GM18526 (cell line): ENCODE results near the gene STUB1.

Experiments
- POLR2A ChIP-seq: IDR thresholded peaks from 3 replicates; pipeline ENCODE4 v1.6.1; 2011; ENCODE audit not compliant: insufficient read length; ENCODE audit errors: extremely low read depth

Gene STUB1

DNA sequence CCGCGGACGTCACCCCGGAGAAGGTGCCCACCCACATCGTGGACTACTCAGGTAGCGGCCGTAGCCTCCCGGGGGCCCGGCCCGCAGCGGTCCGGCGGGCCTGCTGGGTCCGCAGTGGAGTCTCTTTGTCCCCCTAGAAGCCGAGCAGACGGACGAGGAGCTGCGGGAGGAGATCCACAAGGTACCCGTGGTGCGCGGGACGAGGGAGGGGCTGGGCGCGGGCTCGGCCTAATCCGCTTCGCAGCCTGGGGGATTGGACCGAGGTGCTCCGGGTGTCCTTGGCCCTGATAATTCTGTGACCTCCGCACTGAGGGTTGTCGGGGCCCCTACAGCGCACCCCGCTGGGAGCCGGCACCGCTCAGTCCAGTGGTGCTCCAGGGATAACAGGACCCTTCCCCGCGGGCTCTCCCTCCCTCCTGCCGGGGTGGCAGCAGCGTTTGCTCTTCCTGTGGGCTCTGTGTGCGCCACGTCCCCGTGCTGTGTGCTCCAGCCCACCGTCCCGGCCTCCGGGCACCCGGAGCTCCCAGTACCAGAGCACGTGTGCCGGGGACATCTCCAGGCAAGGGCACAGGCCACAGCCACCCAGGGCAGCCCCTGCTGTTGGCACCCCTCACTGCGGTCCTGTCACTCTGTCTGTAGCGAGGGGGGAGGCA is 11.6 kb upstream of the STUB1 start:
- TF ChIP-seq POLR2A = no peak

DNA sequence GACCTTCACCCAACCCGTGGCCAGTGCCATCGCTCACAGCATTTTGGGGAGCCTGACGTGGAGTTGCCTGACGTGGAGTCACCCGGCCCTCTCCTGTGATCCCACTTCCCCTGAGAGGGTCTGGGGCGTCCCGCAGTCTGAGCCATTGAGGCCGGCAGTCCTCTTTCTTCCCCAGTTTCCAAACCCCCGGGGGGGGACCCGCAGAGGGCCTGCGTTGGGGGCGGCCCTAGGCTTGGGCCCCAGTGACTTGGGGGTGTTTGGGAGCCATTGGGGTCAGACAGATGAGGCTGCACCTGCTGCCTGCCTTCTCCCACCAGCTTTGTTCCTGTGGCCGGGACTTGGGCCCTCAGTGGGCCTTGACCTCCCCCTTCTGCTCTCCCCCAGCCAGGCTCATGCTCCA is 10.5 kb upstream of the STUB1 start:
- no peak for TF ChIP-seq POLR2A

DNA sequence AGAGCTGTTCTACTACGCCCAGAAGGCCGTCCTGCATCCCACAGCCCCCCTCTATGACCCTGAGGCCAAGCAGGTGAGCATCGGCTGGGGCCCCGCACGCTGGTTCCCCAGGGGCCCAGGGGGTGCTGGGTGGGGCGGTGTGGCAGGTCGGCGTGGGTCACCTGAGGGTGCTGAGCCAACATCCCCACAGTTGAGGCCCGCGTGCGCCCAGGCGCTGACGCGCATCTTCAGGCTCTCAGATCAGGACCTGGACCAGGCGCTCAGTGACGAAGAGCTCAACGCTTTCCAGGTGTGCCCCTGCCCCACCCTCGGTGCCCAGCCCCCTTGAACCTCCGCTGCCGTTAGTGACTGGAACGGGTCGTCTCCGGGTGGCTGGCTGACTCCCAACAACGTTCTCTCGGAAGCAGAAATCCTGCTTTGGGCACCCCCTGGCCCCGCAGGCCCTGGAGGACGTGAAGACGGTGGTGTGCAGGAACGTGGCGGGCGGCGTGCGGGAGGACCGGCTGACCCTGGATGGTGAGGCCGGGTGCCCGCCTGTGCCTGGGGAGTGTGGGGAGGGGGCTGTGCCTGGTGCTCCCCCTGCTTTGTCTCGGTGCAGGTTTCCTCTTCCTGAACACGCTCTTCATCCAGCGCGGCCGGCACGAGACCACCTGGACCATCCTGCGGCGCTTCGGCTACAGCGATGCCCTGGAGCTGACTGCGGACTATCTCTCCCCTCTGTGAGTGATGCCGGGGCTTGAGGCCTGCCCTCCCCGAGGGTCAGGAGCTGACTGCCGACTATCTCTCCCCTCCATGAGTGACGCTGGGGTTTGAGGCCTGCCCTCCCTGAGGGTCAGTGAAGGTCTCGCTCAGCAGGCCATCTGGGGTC is 9.5 kb upstream of the STUB1 start:
- no peak for TF ChIP-seq POLR2A

DNA sequence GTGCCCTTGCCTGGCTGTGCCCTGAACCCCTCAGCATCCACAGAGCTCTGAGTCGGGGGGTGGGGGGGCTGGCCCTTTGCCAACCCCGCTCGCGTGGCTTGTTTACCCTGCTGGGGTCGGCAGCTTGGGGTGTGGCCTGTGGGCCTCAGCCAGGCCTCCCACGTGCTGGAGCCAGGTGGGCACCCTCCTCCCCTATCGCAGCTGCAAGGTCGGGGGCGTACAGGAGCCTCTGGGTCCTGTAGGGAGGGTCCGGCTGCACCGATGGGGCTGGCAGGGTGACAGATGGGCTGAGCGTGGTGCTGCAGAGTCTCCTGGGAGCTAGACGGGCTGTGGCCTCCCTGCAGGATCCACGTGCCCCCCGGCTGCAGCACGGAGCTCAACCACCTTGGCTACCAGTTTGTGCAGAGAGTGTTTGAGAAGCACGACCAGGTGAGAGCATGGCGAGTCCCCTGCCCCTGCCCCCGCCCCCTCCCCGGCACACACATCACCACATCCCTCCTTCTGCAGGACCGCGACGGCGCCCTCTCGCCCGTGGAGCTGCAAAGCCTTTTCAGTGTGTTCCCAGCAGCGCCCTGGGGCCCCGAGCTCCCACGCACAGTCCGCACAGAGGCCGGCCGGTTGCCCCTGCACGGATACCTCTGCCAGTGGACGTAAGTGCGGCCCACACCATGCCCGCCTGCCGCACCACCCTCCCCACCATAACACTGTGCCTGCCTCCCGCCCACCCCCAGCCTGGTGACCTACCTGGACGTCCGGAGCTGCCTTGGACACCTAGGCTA is 8.7 kb upstream of the STUB1 start:
- TF ChIP-seq POLR2A = no peak

DNA sequence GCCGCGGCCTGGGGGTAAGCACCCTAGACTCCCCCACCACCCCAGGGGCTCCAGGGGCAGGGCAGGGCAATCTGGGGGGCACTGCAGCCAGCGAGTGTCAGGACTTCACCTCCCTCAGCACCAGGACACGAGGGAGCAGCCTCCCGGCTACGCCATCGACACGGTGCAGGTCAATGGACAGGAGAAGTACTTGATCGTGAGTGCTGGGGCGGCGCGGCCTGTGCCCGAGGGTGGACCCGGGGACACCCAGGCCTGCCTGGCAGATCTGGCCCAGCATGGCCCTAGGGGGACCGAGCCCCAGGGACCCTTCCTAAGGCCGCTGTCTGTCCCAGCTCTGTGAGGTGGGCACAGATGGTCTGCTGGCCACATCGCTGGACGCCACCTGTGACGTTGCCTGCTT is 7.8 kb upstream of the STUB1 start:
- TF ChIP-seq POLR2A = no peak

DNA sequence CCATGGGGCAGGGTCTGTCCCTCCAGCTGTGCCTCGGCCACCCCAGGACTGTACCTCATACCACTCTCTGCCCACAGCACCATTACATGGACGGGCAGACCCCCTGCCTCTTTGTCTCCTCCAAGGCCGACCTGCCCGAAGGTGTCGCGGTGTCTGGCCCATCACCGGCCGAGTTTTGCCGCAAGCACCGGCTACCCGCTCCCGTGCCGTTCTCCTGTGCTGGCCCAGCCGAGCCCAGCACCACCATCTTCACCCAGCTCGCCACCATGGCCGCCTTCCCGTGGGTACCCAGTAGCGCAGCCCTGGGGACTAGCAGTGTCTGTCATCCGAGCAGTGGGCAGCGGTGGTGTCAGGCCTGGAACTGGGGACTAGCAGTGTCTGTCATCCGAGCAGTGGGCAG is 7.4 kb upstream of the STUB1 start:
- TF ChIP-seq POLR2A = no peak

DNA sequence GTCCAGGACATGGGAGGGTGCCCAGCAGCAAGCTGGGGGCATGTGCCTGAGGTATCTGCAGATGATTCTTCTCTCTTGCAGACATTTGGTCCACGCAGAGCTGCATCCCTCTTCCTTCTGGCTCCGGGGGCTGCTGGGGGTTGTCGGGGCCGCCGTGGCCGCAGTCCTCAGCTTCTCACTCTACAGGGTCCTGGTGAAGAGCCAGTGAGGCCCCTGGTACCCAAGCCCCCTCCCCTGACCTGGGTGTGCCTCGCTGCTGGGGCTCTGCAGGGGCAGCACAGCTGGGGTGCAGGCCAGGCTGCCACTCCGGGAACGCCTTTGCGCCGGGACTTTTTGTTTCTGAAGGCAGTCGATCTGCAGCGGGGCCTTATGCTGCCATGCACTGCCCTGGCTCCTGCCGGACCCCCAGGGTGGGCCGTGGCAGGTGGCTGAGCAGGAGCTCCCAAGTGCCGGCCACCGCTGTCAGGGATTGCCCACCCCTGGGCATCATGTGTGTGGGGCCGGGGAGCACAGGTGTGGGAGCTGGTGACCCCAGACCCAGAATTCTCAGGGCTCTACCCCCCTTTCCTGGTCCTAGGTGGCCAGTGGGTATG is 6.7 kb upstream of the STUB1 start:
- TF ChIP-seq POLR2A = no peak

DNA sequence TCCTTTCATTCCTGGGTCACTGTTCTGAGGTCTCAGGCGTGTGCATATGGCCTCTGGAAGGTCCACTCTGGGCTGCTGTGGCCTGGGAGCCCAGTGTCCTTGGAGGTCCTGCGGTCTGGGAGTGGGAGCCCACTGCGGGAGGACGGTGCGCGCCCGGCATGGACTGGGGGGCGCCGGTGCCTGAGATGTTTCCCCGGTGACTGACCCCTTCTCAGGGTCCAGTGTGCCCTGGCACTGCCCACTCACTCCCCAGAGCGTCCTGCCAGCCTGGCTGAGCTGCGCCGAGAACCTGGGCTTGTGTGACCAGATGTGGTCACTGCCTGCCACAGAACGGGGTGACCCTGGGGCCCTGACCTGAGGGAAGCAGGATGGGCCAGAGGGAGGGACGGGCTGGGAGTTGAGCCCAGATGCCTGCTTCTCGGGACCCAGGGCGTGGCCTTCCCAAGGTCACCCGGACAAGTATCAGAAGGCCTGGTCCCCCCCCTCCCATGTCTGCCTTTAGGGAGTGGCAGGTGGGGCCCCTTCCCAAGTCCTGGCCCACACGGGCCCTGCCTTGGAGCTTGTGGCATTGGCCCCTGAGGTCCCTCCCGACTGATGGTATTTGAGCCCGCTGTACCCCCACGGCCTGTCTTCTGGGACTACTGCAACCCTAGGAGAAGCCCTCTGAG is 5.9 kb upstream of the STUB1 start:
- TF ChIP-seq POLR2A = no peak

DNA sequence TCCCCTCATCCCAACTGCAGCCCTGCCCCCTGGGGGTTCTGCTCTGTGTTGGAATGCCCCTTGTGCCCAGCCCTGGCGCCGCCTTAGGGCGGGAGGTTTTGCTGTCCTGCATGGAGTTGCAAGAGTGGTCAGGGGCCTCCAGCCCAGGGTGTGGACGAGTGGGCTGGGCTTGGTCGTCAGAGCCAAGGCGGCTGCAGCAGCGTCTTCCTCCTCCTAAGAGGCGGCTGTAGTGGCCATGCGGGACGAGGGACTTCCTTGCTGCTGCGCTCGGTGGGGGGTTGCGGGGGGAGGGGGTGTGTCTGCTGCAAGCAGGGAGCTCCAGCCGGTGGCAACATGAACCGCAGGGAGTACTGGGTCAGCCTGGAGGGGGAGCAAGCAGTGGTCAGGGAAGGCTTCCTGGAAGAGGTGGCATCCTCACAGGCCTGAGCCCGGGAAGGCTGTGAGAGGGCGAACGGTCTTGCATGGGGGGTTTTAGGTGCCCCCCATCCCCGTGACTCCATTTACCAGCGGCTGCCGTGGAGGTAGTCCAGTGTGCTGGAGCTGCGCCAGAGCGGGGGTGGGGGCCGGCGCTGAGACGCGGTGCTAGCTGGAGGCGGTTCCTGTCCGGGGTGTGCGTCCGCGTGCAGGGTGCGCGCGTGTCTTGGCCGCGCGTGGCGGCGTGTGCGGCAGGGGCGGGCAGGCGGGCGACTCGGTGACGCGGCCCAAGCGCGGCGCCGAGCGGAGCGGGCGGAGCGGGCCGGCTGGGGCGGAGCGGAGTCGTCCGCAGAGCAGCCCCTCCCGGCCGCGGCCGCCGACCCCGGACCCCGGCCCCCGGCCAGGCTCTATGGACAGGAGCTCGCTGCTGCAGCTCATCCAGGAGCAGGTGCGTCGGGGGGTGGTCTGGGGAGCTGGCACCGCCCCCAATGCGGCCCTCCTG is 5.0 kb upstream of the STUB1 start, which contains the start of gene RHBDL1:
RHBDL1 (plus strand) TSS at position 704 of the 916 bp plus-strand sequence; CDS start at position 824, 120 bp downstream.
- TF ChIP-seq POLR2A = no peak

DNA sequence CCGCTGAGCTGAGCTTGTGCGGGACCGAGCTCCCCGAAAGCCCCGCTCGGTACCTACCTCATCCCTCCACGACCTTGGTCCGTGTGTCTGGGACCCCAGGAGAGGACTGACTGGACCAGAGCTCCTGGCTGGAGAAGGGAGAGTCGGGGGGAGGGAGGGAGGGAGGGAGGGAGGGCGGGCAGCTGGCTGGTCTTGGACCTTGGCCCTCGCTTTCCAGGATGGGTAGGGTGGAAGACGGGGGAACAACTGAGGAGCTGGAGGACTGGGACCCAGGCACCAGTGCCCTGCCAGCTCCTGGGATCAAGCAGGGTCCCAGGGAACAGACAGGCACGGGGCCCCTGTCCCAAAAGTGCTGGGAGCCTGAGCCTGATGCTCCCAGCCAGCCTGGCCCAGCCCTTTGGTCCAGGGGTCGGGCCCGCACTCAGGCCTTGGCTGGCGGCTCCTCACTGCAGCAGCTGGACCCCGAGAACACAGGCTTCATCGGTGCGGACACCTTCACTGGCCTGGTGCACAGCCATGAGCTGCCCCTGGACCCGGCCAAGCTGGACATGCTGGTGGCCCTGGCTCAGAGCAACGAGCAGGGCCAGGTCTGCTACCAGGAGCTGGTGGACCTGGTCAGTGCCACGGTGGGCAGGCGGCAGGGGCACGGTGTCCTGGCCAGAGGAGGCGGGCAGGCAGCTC is 4.2 kb upstream of the STUB1 start:
- no peak for TF ChIP-seq POLR2A

DNA sequence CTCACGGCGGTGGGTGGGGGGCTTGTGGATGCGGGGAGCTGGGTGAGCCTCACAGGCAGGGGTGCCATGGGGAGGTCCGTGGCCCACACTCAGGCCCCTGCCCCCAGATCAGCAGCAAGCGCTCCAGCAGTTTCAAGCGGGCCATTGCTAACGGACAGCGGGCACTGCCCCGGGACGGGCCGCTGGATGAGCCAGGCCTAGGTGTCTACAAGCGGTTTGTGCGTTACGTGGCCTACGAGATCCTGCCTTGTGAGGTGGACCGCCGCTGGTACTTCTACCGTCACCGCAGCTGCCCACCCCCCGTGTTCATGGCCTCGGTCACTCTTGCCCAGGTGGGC is 3.7 kb upstream of the STUB1 start:
- no peak for TF ChIP-seq POLR2A

DNA sequence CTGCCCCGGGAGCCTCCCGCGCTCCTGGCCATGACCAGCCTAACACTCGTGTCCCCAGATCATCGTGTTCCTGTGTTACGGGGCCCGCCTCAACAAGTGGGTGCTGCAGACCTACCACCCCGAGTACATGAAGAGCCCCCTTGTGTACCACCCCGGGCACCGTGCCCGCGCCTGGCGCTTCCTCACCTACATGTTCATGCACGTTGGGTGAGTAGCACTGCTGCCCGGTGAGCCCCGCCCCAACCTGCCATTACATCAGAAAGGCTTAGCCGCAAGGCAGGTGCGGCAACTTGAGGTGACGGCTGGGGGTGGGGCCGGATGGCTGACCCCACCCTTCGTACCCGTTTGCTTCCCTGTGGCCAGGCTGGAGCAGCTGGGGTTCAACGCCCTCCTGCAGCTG is 3.3 kb upstream of the STUB1 start:
- TF ChIP-seq POLR2A = no peak
